Skin of body (tissue), 2 donors: ENCODE data around the gene NR2C2AP. TPM values are rescaled to one million over a fixed set of nuclear protein-coding genes. Genes with fewer than 3 reads are reported as not detected.
A peak's percentile ranks its signal among the peaks of the same experiment; 100 is the strongest.
"Not testable (repeated sequence)": the region's sequence is repeated elsewhere in the genome, so short reads cannot be mapped to it uniquely, and the experiment has no call there.

Experiments used
- DNase-seq: peaks from one replicate; lab custom pipeline; 2025; lab: John Stamatoyannopoulos, UW
- total RNA-seq: library from RNA; depleted of rRNA; stranded (reverse); fragments of >200 nt; gene quantifications from one replicate; pipeline ENCODE4 v1.2.3, GENCODE V29; 2014

The NR2C2AP gene, protein sequence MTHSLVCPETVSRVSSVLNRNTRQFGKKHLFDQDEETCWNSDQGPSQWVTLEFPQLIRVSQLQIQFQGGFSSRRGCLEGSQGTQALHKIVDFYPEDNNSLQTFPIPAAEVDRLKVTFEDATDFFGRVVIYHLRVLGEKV
- 6.7 TPM for total RNA-seq

DNA sequence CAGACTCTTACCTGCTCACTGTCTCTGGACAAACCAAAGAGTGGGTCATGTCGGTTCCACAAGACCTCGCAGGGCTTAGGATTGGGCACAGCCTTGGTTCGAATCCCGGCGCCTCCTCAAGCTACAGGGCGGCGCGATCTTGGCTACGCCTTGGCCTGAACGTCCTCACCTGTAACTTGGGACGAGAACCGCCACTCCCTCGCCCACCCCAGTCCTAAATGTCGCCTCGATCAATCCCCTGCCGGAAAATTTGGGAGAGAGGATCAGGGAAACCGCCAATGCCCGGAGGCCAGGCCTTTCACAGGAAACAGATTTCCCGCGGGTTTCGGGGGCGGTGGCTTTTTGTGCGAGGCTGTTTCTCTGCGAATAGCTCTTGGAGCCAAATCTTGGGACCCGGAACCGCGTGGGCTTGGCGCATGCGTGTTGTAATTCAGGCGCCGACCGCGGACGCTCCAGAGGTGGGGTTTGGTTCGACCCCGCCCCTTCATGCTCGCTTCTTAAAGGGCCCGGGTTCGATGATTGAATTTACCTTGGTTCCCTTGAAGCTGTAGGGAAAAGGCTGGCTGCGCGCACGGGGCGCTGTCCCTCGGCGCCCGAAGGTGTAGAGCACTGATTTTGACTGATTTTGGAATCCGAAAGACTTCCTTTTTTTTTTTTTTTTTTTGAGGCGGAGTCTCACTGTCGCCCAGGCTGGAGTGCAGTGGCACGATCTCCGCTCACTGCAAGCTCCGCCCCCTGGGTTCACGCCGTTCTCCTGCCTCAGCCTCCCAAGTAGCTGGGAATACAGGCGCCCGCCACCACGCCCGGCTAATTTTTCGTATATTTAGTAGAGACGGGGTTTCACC lies at the start of gene NR2C2AP:
Gene NR2C2AP (minus strand): TSS at position 403 of the 845 bp plus-strand sequence. CDS start 354 bp downstream, at position 49.
- peak; percentile 81 for DNase-seq

DNA sequence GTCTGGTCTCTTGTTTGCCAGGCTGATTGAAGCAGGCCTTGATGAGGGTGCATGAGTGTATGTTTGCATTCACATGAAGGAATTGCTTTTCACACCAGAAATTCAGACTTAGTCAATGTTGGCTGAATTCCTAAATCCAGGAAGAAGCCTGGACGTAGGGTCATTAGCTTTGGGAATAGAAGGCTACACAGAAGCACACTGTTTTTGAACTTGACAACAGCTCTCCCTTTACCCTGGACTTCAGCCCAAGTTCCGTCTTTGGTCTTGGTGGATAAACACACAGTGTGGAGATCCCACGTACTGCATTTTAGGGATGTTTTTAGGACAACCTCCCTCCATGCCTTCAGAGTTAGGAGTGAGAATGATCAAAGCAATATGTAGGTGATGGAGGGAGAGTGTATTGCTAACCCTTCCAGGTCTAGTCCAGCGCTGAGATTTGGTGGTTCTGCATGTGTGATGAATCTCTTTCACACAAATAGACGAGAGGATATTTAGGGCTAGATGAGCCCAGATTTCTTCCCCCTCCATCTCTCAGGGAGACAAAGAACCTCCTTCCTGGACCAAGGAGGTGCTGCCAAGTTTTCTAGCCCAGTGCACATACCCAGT lies 47.1 kb upstream of the NR2C2AP start:
- DNase-seq = no peak

DNA sequence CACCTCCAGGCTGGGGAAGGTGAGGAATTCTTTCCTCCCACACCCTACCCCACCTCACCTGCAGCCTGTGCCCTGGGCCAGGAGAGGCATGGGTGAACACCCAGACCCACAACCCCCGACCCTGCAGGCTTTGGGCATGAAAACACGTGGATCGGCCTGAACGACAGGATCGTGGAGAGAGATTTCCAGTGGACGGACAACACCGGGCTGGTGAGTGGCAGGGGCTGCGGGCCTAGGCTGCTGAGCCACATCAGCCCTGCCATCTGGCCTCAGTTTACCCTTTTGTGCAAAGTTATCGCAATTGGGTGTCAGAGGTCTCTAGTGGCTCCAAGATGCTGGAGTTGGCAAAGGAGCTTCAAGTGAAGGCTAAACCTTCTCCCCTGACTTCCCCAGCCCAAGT lies 37.3 kb upstream of the NR2C2AP start:
- DNase-seq = no peak

DNA sequence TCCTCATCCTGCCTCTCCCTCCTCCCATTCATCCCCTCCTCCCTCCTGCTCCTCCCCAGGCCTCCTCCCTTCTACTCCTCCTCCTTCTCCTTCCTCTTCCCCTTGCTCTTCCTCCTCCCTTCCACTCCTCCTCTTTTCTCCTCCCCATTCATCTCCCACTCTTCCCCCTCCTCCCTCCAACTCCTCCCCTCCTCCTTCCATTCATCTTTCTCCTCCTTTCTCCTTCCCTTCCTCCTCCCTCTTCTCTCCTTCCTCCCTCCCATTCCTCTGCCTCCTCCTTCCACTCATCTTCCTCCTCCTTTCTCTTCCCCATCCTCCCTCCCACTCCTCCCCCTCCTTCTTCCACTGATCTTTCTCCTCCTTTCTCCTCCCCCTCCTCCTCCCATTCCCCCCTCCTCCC lies 36.5 kb upstream of the NR2C2AP start:
- no peak for DNase-seq

DNA sequence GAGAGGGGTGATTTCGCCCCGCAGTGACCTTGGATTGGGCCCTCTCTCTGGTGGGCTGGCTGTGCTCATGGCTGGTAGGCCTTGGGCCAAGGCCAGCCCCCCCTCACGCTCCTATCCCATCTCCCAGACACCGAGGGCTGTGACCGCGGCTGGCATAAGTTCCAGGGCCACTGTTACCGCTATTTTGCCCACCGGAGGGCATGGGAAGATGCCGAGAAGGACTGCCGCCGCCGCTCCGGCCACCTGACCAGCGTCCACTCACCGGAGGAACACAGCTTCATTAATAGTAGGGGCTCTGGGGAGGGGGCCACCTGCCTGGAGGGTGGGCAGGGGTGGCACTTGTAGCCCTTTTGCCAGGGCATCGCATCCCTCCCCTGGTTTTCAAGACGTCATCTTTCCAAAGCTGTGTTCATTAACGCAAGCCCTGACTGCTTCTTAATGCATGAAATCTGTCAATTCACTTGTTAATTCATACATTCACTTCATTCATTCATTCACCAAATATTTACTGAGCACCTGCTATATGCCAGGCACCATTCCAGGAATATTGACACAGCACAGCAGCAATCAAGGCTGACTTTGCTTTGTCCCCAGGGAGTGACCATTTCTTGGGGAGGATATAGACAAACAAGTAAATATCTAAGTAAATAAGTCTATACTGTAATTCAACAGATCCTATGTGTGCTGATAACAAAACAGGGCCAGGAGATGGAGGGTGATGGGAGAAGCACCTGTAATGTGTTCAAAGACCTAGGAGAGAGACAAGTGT lies 35.1 kb upstream of the NR2C2AP start:
- DNase-seq = no peak

DNA sequence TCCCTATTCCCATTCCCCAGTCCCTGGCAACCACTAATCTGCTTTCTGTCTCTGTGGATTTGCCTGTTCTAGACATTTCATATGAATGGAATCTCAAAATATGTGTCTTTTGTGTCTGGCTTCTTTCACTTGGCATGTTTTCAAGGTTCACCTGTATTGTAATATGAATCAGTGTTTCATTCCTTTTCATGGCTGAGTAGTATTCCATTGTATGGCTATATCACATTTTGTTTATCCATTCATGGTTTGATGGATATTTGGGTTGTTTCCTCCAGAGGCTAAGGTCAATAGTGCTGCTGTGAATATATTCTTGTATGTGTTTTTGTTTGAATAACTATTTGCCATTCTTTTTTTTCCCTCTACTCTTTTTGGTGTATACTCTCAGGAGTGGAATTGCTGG lies 33.0 kb upstream of the NR2C2AP start:
- DNase-seq = no peak

DNA sequence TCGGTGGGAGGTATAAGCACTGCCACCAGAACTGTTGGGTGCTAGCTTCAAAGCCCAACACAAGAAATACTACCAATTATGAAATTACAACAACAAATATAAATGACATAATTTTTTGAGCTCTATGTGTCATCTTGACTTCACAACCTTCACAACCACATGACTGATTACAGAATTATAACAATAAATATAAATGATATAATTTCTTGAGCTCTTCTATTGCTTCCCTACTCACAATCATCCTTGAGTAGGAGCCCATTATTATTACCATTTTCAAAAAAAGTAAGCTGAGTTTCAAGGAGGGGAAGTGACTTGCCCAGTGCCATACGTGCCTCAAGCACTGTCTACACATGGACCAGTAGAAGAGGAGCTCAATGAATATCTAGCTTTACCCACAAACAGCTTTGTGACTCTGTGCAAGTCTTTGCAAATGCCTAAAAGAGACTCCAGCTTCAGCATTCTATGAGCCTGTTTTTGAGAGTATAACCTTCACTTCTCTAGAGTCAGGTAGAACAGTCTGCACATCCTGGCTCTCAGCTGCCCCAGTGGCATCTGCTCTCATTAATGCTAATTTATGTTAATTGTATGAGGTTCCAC lies 31.1 kb upstream of the NR2C2AP start:
- DNase-seq = no peak

DNA sequence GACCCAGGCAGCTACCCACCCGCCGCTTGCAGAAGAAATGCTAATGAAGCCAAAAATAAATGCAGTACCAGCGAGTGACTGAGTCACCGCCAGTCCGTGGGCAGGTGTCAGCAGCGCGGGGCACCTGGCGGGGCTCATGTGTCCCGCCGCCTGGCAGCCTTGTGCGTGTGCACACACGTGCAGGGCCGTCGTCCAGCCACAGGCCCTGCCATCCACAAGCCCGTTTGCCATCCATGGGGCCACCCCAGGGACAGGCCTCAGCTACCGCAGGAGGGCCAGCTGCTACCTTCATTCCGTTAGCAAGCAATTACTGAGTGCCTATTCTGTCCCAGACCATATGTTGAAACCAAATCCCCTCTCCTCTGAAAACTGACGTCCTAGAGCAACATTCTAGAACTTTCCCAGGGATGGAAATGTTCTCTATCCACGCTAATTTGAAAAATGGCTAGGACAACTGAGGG lies 29.1 kb upstream of the NR2C2AP start:
- DNase-seq = no peak

DNA sequence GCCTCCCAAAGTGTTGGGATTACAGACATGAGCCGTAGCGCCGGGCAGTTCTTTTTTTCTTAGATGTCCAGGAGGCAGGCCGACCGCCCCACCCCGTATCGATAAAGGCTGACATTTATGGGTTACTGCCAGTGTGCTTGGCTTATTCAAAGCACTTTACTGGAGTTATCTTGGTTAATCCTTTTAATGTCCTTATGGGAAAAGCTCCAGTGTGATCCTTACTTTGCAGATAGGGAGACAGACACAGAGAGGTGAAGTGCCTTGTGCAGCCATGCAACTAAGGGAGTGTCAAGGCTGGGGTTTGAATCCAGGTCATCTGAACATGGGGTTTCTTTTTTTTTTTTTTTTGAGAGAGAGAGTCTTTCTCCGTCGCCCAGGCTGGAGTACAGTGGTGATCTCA lies 27.8 kb upstream of the NR2C2AP start:
- no peak for DNase-seq

DNA sequence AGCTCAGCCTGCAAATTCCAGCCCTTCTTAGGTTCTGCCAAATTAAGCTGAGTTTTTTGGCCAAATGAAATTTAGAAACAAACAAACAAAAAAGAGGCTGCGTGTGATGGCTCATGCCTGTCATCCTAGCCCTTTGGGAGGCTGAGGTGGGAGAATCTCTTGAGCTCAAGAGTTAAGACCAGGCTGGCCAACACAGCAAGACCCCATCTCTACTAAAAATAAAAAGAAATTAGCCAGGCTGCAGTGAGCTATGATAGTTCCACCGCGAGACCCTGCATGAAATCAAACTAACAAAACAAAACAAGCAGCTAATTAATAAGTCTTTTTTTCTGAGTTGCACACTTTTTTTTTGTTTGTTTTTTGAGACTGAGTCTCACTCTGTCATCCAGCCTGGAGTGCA lies 26.5 kb upstream of the NR2C2AP start:
- DNase-seq = no peak

DNA sequence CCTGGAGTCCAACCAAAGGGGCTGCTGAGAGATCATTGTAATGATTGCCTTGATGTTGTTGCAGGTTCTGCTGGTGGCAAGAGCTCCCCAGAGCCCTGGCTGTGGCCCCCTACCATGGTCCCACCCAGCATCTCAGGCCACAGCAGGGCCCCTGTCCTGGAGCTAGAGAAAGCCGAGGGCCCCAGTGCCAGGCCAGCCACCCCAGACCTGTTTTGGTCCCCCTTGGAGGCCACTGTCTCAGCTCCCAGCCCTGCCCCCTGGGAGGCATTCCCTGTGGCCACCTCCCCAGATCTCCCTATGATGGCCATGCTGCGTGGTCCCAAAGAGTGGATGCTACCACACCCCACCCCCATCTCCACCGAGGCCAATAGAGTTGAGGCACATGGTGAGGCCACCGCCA lies 24.0 kb upstream of the NR2C2AP start:
- DNase-seq = no peak

DNA sequence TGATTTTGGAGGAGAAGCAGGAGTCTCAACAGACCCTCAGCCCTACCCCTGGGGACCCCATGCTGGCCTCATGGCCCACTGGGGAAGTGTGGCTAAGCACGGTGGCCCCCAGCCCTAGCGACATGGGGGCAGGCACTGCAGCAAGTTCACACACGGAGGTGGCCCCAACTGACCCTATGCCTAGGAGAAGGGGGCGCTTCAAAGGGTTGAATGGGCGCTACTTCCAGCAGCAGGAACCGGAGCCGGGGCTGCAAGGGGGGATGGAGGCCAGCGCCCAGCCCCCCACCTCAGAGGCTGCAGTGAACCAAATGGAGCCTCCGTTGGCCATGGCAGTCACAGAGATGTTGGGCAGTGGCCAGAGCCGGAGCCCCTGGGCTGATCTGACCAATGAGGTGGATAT lies 23.4 kb upstream of the NR2C2AP start:
- no peak for DNase-seq

DNA sequence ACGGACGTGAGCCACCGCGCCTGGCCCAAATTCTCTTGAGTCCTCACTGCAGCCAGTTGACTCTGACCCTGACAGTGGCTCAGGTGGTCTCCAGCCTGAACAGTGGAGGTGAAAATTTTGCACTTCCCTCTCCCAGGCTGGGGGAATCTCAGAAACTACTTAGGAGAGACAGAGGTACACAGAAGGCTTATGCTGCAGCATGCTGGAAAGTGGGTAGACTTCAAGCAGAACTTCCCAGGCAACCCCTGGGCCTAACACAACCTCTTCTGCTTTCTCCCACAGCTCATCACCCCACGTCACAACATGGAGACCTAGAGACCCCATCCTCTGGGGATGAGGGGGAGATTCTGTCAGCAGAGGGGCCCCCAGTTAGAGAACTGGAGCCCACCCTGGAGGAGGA lies 23.0 kb upstream of the NR2C2AP start:
- no peak for DNase-seq

DNA sequence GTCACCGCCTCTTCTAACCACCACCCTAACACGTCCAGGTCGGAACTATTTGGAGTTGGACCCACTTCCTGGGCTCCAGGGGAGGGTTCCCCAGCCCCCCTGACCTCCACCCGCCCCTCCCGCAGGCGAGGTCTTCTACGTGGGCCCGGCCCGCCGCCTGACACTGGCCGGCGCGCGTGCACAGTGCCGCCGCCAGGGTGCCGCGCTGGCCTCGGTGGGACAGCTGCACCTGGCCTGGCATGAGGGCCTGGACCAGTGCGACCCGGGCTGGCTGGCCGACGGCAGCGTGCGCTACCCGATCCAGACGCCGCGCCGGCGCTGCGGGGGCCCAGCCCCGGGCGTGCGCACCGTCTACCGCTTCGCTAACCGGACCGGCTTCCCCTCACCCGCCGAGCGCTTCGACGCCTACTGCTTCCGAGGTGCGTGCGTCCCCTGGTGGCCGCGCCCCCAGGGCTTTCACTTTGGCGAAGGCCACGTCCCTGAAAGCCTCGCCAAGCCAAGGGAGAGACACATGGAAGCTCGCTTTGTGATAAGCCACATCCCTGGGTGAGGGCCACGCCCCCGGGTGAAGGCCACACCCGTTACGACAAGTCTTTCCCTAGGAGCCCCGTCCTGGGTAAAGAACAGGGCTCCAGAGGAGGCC lies 21.8 kb upstream of the NR2C2AP start:
- no peak for DNase-seq

DNA sequence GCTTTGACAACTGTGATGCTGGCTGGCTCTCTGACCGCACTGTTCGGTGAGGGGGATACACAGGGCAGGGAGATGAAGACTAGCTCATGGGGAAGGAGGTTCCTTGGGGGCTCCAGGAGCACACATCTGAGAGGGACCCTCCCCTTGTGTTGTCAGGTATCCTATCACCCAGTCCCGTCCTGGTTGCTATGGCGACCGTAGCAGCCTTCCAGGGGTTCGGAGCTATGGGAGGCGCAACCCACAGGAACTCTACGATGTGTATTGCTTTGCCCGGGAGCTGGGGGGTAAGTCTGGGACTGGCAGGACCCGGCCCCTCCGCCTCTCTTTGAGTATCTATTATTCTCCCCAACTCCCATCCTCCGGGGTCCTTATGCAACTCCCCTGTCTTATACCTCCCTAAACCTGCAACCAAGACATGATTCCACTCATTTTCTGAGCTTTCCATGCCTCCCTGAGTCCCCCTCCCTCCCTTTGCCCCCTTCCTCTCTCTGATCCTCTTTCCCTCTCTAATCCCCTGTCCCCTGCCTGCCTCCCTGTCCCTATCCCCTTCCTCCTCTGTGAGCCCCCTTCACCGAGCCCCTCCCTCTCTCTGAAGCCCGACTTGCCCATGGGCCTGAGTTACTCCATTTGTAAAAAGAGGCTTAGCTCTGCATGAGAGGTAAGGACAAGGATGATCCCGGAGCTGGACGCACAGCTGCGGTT lies 21.1 kb upstream of the NR2C2AP start:
- no peak for DNase-seq

DNA sequence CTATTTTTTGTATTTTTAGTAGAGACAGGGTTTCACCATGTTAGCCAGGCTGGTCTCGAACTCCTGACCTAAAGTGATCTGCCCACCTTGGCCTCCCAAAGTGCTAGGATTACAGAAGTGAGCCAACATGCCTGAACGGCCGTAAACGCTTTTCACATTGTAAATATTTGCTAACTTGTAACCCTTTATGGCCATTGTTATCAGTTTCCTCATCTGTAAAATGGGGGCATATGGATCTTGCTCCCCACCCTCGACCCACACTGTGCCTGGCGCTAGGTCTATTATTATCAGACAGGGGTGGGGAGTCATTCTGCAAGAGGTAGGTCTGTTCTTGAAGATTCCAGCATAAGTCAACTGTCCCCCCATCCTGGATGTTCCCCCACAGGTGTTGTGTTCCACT lies 20.4 kb upstream of the NR2C2AP start:
- DNase-seq = no peak

DNA sequence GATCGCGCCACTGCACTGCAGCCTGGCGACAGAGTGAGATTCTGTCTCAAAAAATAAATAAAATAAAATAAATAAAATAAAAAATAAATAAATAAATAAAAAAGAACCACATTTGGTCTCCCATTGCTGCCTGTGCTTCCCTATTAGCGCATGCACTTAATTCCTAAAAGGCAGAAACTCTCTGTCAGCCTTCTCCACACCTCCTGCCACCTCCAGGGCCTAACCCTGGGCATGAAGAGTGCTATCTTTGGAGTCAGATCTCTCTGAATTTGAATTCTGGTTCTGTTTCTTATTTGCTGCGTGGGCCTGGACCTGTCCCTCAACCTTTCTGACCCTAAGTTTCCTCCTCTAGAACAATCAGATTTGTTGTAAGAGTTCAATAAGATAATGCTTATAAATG lies 19.8 kb upstream of the NR2C2AP start:
- no peak for DNase-seq

DNA sequence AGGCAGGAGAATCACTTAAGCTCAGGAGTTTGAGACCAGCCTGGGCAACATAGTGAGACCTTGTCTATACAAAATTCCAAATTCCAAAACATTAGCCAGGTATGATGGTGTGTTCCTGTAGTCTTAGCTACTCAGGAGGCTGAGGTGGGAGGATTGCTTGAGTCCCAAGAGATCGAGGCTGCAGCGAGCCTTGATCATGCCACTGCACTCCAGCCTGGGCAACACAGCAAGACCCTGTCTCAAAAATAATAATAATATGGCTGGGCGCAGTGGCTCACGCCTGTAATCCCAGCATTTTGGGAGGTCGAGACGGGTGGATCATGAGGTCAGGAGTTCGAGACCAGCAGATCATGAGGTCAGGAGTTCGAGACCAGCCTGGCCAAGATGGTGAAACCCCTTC lies 17.8 kb upstream of the NR2C2AP start:
- DNase-seq = not testable (repeated sequence)

DNA sequence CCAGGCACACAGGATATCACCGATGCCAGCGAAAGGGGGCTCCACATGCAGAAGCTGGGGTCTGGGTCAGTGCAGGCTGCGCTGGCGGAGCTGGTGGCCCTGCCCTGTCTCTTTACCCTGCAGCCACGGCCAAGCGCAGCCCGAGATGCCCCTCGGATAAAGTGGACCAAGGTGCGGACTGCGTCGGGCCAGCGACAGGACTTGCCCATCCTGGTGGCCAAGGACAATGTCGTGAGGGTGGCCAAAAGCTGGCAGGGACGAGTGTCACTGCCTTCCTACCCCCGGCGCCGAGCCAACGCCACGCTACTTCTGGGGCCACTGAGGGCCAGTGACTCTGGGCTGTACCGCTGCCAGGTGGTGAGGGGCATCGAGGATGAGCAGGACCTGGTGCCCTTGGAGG lies 15.7 kb upstream of the NR2C2AP start:
- no peak for DNase-seq

DNA sequence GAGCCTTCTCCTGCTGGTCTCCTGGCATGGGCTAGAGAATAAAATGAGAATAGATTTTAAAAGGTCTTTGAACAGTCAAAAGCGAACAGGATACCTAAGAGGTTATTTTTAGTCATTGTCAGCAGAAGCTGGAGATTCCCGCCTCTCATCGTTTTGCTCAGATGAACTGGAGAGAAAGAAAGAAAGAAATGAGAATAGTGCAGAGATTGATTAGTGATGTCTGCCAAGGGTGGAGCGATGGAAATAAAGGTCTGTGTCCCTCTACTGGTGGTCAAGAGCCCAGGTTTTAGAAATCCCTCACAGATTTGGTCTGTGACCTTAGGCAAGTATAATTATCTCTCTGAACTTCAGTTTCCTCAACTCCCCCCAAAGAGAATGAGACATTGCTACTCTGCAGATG lies 13.9 kb upstream of the NR2C2AP start:
- DNase-seq = no peak
